HG03469 (cell line): ENCODE data around the gene PAPOLB.

Experiments used
- ATAC-seq: cut with Tn5 transposase; IDR thresholded peaks from one replicate; pipeline ENCODE4 v1.9.1; 2021; ENCODE audit warnings: mild to moderate bottlenecking, moderate library complexity, moderate number of reproducible peaks; ENCODE audit not compliant: unreplicated experiment

PAPOLB gene

GRCh38 chr7:4842319-4843064 is 19.3 kb downstream of the PAPOLB start:
- ATAC-seq: no peak

DNA sequence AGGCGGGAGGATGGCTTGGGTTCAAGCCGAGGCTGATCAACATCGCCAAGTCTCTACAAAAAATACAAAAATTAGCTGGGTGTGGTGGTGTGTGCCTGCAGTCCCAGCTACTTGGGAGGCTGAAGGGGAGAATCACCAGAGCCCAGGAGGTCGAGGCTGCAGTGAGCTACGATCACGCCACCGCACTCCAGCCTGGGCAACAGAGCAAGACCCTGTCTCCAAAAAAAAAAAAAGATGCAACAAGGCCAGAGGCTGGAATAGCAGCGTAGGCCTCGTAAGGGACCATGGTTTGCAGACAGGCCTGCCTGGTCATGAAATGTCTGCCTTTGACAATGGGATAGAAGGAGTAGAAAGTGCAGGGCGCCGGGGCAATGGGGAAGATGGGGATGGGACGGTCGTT is 20.0 kb downstream of the PAPOLB start:
- ATAC-seq: no peak

DNA sequence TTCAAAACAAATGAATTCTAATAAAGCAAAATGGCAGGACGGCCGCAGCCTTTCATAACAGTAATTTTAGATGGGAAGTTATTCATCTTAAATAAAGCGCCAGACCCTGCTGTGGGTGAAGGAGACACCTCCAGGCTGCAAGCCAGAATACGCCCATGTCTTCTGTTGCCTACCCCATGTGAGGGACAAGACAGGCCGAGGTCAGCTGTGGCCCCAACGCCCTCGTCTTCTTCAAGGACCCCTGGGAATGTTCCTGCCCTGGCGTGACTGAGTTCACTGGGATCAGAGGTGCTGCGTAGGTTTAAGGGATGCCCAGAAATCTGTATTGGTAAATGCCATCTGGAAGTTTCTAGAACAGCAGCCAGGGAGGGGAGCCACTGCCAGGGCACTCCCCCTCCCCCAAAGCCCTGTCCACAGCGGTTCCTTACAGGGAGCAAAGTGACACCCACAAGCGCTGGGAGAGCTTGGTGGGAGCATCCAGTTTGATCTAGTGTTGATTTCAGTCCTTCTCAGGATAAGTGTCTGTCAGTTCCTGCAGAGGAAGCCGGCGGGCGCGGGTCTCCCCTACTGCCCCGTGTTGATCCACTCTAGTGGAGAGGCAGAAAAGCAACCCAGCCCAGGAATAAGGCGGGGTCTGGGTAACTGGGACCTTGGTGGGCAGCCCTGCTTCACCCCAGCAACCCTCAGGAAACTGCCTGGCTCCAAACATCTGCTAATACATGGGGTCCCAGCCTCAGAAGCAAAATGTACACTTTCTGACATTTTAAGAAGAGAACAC is 20.6 kb downstream of the PAPOLB start:
- no peak for ATAC-seq

- ATAC-seq: no peak
These were observed 21.7 kb downstream of the PAPOLB start for GRCh38 chr7:4840079-4840501.

GRCh38 chr7:4838626-4839334 is 23.1 kb downstream of the PAPOLB start:
- ATAC-seq: no peak

GRCh38 chr7:4837803-4838625 is 23.8 kb downstream of the PAPOLB start:
- no peak for ATAC-seq

GRCh38 chr7:4837041-4837802 is 24.6 kb downstream of the PAPOLB start:
- no peak for ATAC-seq

DNA sequence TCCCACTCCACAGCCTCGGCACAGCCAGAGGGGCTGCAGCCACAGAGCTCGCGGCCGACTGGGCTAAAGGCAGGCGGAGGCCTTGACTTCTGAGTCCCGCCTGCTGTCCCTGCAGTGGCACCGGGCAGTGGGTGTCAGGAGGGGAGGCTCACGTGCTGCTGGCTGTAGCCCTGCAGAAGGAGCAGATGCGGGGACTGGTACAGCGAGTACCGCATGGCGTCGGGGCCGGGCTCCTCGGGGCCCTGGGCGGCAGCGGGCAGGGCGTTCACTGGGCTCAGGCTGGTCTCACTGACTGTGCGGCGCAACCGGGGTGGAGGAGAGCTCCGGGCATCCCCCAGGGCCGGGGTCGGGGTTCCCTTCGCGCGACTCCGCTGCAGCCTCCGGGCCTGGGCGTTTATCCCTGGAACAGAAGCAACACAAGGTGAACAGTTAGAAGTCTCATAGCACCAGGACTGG is 25.6 kb downstream of the PAPOLB start:
- no peak for ATAC-seq

GRCh38 chr7:4835398-4836205 is 26.2 kb downstream of the PAPOLB start:
- ATAC-seq: no peak

- no peak for ATAC-seq
These were observed 27.0 kb downstream of the PAPOLB start for GRCh38 chr7:4834601-4835397.

- no peak for ATAC-seq
These were observed 27.9 kb downstream of the PAPOLB start for GRCh38 chr7:4833691-4834600.

DNA sequence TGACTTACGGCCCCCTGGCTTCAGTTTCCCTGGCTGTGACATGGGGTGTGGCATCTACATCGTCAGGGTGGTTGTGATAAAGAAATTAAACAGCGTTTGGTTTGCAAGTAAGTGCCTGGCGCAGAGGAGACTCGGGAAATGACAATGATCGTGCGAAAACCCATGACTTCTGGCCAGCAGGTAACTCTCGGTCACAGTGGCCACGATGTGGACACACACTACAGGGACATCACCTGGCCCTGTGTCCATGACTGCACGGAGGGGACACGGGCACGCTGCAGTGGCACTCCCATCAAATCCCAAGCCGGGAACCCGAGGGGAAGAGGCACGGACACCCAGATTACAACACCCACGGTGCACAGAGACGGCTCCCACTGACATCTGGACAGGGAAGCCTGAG is 28.7 kb downstream of the PAPOLB start:
- ATAC-seq: no peak

DNA sequence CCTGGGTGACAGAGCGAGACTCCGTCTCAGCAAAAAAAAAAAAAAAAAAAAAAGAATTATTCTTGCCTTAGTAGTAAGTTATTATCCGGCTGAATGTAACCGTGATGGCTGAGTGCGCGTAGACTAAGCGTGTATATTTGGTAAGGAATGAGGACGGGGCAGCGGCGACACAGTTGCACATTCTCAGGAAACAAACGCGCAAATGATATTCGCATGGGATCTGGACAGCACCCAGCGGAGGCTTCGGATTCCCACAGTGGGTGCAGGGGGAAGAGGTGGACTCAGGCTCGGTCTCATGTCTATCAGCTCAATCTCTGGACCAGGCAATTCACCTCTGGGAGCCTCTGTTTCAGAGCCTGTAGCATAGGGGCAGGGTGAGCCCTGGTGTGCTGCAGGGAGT is 29.1 kb downstream of the PAPOLB start:
- ATAC-seq: no peak

- ATAC-seq: no peak
These were observed 29.9 kb downstream of the PAPOLB start for GRCh38 chr7:4831723-4832495.

DNA sequence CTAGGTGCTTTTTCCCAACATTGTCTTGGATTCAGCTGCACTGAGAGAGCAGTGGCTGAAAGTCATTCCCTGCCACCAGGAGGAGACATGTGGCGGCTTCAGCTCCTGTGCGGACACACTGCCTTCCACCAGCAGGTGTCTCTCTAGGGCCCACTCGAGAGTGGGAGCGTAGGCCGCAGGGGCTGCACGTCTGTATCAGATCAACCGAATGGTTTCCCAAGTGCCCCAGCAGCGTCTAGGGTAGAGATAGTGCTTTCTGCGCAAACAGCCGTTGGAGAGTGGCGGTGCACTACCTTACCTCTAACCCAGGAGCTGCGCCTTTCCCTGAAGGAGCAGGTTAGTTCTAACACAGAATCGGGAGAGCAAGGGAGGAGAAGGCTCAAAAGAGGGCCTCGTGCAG is 31.7 kb downstream of the PAPOLB start:
- ATAC-seq: no peak

DNA sequence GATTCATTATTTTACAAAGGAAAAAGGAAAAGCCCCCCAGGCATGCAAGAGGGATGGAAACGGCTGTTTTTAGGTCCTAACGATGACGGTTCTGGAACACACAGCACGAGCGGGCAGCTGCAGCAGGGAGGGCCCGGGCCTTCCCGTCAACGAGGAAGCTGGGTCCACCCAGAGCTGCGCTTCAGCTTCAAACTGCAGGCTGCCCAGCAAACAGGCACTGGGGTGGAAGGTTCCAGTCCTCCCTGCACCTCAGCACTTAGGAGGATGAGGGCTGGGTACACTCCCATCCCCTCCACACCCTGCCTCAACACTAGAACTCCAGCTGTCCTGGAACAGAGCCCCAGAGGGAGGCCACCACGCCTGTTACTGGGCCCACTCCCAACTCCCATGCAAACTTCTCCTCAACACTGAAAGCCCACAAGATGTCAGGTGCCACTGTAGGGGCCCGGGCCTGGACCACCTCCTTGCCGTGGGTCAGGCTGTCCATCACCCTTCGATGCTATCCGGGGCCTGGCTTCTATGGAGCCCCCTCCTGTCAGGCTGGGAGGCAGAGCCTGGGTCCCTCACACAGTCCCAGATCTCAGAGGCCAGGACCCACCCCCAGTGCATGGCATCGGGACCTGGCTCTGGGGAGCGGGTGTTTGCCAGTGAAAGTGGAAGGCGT is 33.0 kb downstream of the PAPOLB start:
- no peak for ATAC-seq
